ENCODE measurements around the gene ANAPC1.
"Not testable (repeated sequence)": the region's sequence is repeated elsewhere in the genome, so short reads cannot be mapped to it uniquely, and the experiment has no call there.

The ANAPC1 gene

GRCh38 chr2:111784081-111784480 lies 99.9 kb downstream of the ANAPC1 start:
- not testable (repeated sequence) for DNase-seq

GRCh38 chr2:111782195-111782594 lies 101.8 kb downstream of the ANAPC1 start:
- not testable (repeated sequence) for DNase-seq

GRCh38 chr2:111781443-111782094 lies 102.4 kb downstream of the ANAPC1 start:
- DNase-seq, result not testable (repeated sequence)

DNA sequence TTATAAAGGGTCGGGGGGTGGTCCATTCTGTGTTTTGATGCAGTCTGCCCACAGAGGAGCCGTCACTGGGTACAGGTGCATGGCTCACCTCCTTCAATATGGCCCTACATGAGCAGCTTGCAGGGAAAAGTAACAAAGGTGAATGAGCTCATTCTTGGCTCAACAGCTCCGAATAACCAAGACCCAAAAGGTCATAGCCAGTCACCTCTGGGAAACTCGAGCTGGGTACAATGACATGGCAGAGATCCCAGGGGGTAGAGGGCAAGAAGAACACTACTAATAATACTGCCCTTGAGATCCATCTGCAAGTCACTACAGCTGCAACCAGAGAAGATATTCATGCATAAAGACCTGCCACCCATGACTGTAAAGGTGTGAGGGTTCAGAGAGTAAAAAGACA lies 106.8 kb downstream of the ANAPC1 start:
- DNase-seq, result not testable (repeated sequence)

DNA sequence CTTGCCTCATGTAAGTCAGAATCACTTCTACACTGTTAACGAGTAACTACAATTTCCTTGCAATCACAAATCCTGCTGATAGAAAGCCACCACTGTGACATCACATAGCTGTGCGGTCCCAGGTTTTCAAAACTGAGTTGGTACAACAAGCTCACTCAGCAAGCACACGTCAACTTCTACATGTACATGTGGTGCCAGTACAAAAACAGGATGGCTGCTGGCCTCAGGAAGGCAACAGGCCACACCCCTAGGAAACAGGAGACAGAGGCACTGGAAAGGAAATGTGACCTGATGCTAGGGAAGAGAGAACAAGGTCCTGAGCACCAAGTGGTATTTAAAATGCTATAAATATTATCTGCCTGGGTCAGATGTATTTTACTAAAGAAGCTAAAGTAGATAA lies 107.7 kb downstream of the ANAPC1 start:
- DNase-seq, result not testable (repeated sequence)

DNA sequence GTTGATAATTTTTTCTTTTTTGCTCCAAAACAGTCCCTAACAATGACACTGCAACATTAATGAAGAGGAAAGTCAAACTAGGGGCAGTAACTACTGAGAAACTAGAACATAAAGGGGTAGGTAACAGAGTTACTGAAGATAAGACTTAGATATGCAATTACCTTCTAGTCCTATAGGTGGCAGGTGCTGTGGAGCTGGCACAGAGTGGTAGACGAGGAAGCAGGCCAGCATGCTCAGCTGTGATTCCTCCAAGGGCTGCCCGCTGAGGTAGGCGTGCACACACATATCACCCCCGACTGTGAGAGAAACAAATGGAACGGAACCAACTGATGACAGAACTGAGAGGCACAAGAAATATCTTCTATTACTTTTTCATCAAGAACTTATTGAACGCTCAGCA lies 111.8 kb downstream of the ANAPC1 start:
- not testable (repeated sequence) for DNase-seq

DNA sequence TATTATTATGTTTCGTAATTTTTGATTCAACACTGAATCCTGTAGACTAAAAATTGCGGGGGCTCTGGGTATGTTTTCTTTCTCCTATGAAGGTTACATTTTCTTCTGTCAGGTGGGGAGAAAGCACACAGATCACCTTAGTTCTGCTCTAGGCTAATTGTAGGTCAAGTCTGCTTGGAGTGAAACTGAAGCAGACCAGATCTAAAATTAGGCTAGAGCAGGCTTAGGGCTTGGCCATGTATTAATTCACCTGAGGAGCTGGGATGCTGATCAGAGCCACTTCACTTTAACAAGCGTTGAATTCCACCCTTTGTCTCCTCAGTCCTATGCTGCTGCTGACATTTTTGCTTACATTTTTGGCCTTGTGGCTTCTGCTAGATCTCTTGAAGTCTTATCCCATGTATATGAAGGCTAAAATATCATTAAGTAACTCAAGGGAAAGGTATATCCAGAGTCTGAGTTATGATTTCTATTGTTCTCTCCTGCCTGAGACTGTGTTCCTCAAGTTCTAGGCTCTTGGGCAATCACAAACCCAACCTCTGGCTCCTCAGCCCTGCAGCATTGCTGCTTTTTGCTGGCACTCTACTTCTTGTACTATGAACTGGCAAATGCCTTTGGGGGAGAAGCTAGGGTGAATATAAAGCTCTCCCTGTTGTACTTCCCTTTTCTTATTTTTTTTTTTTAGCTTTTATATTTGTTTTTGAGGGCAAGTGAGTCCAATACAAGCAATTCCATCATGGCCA lies 112.9 kb downstream of the ANAPC1 start:
- DNase-seq, result not testable (repeated sequence)

DNA sequence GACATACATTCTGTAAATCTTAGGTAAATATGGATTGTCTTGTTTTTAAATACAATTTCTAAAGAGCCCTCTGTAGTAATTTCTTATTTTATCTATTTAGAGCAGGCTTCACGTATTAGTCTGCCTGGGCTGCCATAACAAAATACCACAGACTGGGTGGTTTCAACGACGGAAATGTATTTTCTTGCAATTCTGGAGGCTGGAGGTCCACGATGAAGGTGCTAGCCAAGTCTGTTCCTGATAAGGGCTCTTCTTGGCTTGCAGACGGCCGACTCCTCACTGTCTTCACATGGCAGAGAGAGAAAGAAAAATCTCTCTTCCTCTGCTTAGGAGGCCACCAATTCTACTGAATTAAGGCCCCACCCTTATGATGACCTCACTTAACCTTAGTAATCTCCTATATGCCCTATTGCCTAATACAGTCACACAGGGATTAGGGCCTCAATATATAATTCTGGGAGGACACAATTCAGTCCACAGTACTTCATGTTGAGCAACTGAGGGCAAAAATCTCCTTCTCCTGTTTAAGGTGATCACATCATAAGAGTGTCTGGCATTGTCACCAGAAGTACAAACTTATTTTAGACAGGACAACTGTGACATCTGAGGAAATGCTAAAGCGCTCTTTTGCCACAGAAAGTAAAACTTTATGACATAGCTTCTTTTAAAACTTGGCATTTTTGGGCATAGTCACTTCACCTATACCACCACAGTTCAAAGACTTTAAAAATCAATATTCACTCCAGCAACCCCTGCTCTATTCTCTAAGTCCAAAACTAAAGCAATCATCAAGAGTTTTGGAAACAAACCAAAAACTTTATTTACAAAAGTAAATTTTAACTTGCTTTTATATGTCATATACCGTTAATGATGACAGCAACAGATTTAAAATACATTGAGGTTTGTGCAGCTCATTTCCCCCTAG lies 115.5 kb downstream of the ANAPC1 start:
- not testable (repeated sequence) for DNase-seq

GRCh38 chr2:111767087-111767486 lies 116.9 kb downstream of the ANAPC1 start:
- DNase-seq, result not testable (repeated sequence)

- DNase-seq, result not testable (repeated sequence)
Measured at GRCh38 chr2:111766295-111766694, 117.7 kb downstream of the ANAPC1 start.

DNA sequence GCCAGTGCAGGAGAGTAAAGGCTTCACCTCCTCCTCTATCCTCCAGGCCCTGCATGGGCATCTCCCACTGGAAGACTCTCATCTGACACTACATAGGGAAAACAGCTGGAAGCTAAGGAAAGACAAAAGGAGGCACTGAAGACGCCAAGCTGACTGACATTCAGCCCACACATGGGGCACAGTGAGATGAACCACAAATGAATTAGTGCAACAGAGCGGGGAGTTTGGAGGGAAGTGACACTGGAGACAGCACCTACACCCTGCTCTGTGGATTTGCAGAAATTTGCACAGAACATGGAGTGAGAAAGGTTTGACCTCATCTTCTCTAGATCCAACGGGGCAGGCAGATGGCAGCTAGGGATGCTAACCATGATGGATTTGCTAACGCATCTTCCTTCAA lies 119.8 kb downstream of the ANAPC1 start:
- not testable (repeated sequence) for DNase-seq

GRCh38 chr2:111760697-111761284 lies 123.2 kb downstream of the ANAPC1 start:
- not testable (repeated sequence) for DNase-seq

GRCh38 chr2:111752533-111752932 lies 131.5 kb downstream of the ANAPC1 start:
- not testable (repeated sequence) for DNase-seq

DNA sequence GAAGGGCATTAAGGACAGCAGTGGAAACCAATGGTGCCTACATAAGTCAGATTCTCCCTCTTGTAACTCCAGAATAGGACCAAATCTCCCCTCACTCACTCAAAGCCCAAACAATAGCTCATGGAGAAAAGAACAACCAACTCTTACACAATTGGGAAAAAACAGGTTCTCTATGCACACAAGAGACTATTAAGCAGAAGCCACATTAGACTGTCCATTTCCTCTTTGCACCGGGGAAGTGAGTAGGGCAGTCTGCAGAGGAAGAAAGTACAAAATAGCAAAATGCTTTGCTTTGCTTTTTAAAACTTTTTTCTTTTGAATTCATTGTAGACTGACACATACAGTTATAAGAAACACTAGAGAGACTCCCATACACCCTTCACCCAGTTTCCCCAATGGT lies 133.4 kb downstream of the ANAPC1 start:
- not testable (repeated sequence) for DNase-seq

- not testable (repeated sequence) for DNase-seq
Measured at GRCh38 chr2:111748429-111748828, 135.6 kb downstream of the ANAPC1 start.

DNA sequence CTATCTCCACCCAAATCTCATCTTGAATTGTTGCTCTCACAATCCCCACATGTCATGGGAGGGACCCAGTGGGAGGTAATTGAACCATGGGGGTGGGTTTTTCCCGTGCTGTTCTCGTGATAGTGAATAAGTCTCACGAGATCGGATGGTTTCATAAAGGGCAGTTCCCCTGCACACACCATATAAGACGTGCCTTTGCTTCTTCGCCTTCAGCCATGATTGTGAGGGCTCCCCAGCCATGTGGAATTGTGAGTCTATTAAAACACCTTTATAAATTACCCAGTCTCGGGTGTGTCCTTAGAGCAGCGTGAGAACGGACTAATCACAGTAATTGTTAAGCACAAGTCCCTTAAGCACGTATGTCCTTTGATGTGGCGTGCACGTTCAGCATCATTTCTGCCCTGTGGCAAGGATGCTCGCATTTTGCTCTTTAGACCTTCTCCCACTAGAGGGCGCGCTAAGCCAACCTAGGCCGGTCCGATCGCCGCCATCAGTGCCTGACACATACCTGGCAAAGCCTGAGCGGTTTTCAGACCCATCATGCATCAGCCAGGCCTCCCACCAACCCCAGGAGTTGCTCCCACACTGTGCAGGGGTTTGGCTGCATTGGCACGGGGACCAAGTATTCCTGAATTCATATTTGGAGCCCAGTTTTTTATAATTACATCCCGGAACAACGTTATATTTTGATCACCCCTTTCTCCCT lies 136.4 kb downstream of the ANAPC1 start:
- not testable (repeated sequence) for DNase-seq

GRCh38 chr2:111744751-111745150 lies 139.2 kb downstream of the ANAPC1 start:
- DNase-seq, result not testable (repeated sequence)

- not testable (repeated sequence) for DNase-seq
Measured at GRCh38 chr2:111741517-111741916, 142.5 kb downstream of the ANAPC1 start.

DNA sequence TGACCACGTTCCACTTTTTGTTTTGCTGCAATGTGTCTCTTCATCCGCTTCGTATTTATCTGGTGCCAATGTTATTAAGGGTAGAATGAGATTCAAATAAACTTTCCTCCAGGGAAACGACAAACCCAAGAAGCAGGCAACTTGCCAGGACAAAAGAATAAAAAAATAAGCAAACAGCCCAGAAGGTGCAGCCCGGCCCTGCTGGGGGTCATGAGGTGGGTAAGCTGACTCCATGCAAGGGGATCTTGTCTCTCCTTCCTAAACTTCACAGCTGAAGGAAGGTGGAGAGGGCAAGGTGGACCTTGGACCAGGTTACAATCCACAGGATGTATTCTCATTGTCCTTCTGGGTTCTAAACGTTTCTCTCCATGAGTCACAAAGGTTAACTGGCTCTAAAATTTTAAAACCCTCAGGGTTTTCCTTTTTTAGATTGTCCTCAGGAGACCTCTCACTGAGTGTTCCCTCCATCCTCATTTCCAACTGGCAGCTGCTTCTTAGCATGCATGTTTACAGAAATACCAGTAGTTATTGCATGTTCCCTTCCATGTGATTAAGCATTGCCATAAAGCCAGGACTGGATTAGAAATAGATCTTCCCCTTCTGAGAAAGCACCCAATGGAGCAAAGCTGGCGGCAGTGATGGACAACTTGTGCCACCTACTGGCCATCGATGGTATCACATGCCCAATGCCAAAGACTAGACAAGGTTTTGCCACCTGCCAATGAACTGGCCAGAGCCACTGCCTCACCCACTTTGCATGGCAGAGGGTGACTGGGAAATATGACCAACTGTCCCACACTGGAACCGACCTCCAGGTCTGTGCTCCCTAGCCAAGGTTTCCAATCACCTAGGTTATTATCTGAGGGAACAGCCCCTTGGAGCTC lies 147.9 kb downstream of the ANAPC1 start:
- not testable (repeated sequence) for DNase-seq

DNA sequence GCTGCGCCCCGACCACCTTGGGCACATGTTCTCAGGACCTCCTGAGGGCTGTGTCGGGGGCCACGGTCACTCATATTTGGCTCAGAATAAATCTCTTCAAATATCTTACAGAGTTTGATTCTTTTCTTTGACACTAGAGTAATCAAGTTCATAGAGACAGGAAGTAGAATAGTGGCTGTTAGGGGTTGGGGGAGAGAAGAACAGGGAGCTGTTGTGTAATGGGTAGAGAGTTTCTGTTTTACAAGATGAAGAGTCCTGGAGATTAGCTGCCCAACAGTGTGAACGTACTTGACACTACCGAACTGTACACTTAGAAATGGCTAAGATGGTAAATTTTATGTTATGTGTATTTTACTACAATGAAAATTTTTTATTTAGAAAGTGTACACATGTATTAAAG lies 148.6 kb downstream of the ANAPC1 start:
- DNase-seq, result not testable (repeated sequence)
